Motor neuron (in vitro differentiated cells): ENCODE results near the gene SPACDR. TPM values are rescaled to one million over a fixed set of nuclear protein-coding genes. Genes with fewer than 3 reads are reported as not detected.

Experiments
- ATAC-seq, 8 experiments: fragments of 200-7000 bp; cut with Tn5 transposase; replicated peaks in 6 of 8; 2 replicates each; pipeline ENCODE4 v1.8.0; 2021; ENCODE audit warnings: mild to moderate bottlenecking in 8 of 8, moderate library complexity in 8 of 8
- H3K27ac ChIP-seq, 2 donors: fragments of 250-450 bp; sonication (Bioruptor Pico); 2 replicates each; pipeline ENCODE4 v1.9.0; 2021; ENCODE audit warnings: antibody characterized with exemption in 2 of 2, mild to moderate bottlenecking in 2 of 2, moderate library complexity in 1 of 2
- H3K4me1 ChIP-seq, 2 donors: fragments of 250-450 bp; sonication (Bioruptor Pico); replicated peaks in 1 of 2; 2 replicates each; pipeline ENCODE4 v1.6.1; 2021; ENCODE audit warnings: antibody characterized with exemption in 2 of 2, mild to moderate bottlenecking in 2 of 2, moderate library complexity in 1 of 2
- H3K4me3 ChIP-seq, 5 donors: fragments of 250-450 bp; sonication (Bioruptor Pico); 2 replicates each; pipeline ENCODE4 v1.9.0; 2021; ENCODE audit warnings: antibody characterized with exemption in 5 of 5, mild to moderate bottlenecking in 5 of 5, moderate library complexity in 4 of 5
- WGBS, 10 experiments: fragments of 450-650 bp; shearing (Covaris generic); methylation state at CpG; one replicate each; pipeline ENCODE4 v1.0.0; 2022; 5-methylcytosine and 5-hydroxymethylcytosine counted together
- in situ Hi-C, 9 experiments: fragments of 400-800 bp; cut with MboI; loops; one replicate each; pipeline ENCODE4 v1.15.0; 2021; ENCODE audit warnings: low sequenced_read_pairs in 9 of 9, low pct_unique_long_range_greater_than_20kb in 2 of 9; ENCODE audit not compliant: unreplicated experiment in 9 of 9
- total RNA-seq, 8 experiments: library from RNA; unstranded; fragments of 300-600 nt; gene quantifications; 2 replicates each; pipeline versions ENCODE4 v1.2.3 to v1.2.4, GENCODE V29; 2022

Gene SPACDR
- total RNA-seq, 8 experiments from 2014 or later, result 0.38 to 2.7 (median 0.81) TPM; not detected in 1

GRCh38 chr7:100491192-100491578, 27.1 kb upstream of the SPACDR start:
- in situ Hi-C loops, result no loop called here
- WGBS, 10 experiments, result 77 to 100% (median 97%) methylated on average over 1 to 5 of the region's 5 CpGs; no CpG with 5 or more reads in 1 of the 10 experiments
- Histone ChIP-seq H3K4me3 (no peak overlapping the region), H3K4me1 (peaks cover 31 to 43% of the 10 kb centered on the region in 2 donors), H3K27ac (no peak overlapping the region)
- ATAC-seq, result no peak

GRCh38 chr7:100490483-100491191, 26.6 kb upstream of the SPACDR start:
- Histone ChIP-seq H3K4me3 (no peak overlapping the region), H3K27ac (peak overlapping the region; percentile 45 to 69), H3K4me1 (peaks cover 36 to 48% of the 10 kb centered on the region in 2 donors)
- 40 to 84% (median 81%) methylated on average over 1 to 6 of the region's 25 CpGs; no CpG with 5 or more reads in 6 of the 10 experiments for WGBS, 10 experiments
- in situ Hi-C loops, result no loop called here
- ATAC-seq, result no peak

DNA sequence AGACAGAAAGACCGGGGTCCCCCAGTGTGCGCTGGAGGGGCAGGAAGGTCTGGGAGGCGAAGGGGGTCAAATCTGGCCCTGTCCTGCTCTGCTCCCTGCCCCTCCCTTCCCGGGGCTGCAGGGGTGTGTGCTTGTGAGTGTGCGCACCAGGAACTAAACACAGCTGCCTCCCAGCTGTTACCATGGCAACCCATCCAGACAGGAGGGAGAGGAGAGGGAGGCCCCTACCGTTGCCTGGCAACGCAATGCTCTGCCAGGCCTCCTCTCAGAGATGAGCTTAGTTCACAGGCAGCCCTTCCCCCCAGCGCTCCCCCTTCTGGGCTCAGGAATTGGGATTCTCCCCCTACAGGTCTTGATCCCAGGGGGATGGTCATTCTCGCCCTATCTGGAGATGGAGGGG, 25.8 kb upstream of the SPACDR start:
- Histone ChIP-seq H3K4me3 (peak overlapping the region in 4 of 5 donors; percentile 5 to 9 (median 8)), H3K27ac (peak overlapping the region; percentile 56 to 69), H3K4me1 (peaks cover 44 to 56% of the 10 kb centered on the region in 2 donors)
- in situ Hi-C loops, result no loop called here
- no CpG with 5 or more reads among the region's 9 CpGs for WGBS, 10 experiments
- peak; percentile 89 to 96 (median 92) for ATAC-seq

GRCh38 chr7:100489121-100489520, 25.1 kb upstream of the SPACDR start:
- in situ Hi-C loops, result no loop called here
- ATAC-seq, result no peak
- no CpG with 5 or more reads among the region's 10 CpGs for WGBS, 10 experiments
- Histone ChIP-seq H3K27ac (peak overlapping the region in 1 of 2 donors; percentile 65), H3K4me1 (peaks cover 51 to 59% of the 10 kb centered on the region in 2 donors), H3K4me3 (no peak overlapping the region)

GRCh38 chr7:100488333-100489095, 24.5 kb upstream of the SPACDR start:
- no peak overlapping the region for H3K4me3 ChIP-seq
- in situ Hi-C loops, result no loop called here
- H3K4me1 ChIP-seq, result peaks cover 48 to 53% of the 10 kb centered on the region in 2 donors
- WGBS, 10 experiments, result no CpG with 5 or more reads among the region's 44 CpGs
- ATAC-seq, result no peak
- H3K27ac ChIP-seq, result no peak overlapping the region

DNA sequence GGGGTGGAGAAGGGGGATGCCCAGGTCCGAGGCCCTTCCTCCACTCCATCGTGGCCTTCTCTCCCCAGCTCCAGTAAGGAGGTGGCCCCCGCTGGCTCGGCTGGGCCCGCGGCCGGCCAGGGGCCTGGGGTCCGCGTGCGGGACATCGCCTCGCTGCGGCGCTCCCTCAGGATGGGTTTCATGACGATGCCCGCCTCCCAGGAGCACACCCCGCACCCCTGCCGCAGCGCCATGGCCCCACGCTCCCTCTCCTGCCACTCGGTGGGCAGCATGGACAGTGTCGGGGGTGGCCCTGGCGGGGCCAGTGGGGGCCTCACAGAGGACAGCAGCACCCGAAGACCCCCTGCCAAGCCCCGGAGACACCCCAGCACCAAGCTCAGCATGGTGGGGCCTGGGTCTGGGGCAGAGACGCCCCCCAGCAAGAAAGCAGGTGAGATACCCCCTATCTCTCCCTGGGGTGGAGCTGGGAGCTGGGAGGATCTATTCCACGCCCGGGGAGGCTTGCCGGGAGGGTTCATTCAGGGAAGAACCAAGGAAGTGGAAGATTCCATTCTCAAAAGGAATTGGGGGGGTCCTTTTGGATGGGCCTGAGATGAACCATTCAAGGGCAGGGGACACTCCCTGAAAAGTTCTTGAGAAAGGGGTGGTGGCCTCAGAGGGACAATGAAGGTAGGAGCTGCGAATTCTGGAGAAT, 22.8 kb upstream of the SPACDR start:
- WGBS, 10 experiments, result 18 to 75% (median 40%) methylated on average over 4 of the region's 30 CpGs; no CpG with 5 or more reads in 7 of the 10 experiments
- Histone ChIP-seq H3K4me1 (peaks cover 48 to 50% of the 10 kb centered on the region in 2 donors), H3K27ac (no peak overlapping the region), H3K4me3 (no peak overlapping the region)
- peak in 3 of 8 experiments; percentile 5 to 6 (median 6) for ATAC-seq
- in situ Hi-C loops, result no loop called here

GRCh38 chr7:100486111-100486636, 22.1 kb upstream of the SPACDR start:
- H3K4me1 ChIP-seq, result peaks cover 46 to 50% of the 10 kb centered on the region in 2 donors
- no peak overlapping the region for H3K27ac ChIP-seq
- no peak for ATAC-seq
- in situ Hi-C loops, result no loop called here
- 100% methylated on average over 1 of the region's 5 CpGs; no CpG with 5 or more reads in 9 of the 10 experiments for WGBS, 10 experiments
- no peak overlapping the region for H3K4me3 ChIP-seq

- Histone ChIP-seq H3K4me3 (peak overlapping the region in 3 of 5 donors; percentile 8 to 62 (median 55)), H3K27ac (peak overlapping the region in 1 of 2 donors; percentile 14), H3K4me1 (peaks cover 39 to 46% of the 10 kb centered on the region in 2 donors)
- WGBS, 10 experiments, result 16% methylated on average over 3 of the region's 4 CpGs; no CpG with 5 or more reads in 9 of the 10 experiments
- in situ Hi-C loops, result no loop called here
- ATAC-seq, result no peak
Measured at GRCh38 chr7:100485471-100485876, 21.4 kb upstream of the SPACDR start.

GRCh38 chr7:100484673-100485045, 20.6 kb upstream of the SPACDR start:
- Histone ChIP-seq H3K27ac (peak overlapping the region in 1 of 2 donors; percentile 86), H3K4me3 (peak overlapping the region; percentile 55 to 78 (median 62)), H3K4me1 (peaks cover 37 to 42% of the 10 kb centered on the region in 2 donors)
- no peak for ATAC-seq
- in situ Hi-C loops, result no loop called here
- WGBS, 10 experiments, result 60% methylated on average over 1 of the region's 6 CpGs; no CpG with 5 or more reads in 9 of the 10 experiments

GRCh38 chr7:100483722-100484672, 19.9 kb upstream of the SPACDR start, which contains the start of gene NYAP1:
Gene NYAP1, plus strand, starts transcription at chr7:100483927. Its CDS starts 1,385 bp downstream, at chr7:100485312.
- in situ Hi-C loops, result no loop called here
- peaks cover 32 to 38% of the 10 kb centered on the region in 2 donors for H3K4me1 ChIP-seq

DNA sequence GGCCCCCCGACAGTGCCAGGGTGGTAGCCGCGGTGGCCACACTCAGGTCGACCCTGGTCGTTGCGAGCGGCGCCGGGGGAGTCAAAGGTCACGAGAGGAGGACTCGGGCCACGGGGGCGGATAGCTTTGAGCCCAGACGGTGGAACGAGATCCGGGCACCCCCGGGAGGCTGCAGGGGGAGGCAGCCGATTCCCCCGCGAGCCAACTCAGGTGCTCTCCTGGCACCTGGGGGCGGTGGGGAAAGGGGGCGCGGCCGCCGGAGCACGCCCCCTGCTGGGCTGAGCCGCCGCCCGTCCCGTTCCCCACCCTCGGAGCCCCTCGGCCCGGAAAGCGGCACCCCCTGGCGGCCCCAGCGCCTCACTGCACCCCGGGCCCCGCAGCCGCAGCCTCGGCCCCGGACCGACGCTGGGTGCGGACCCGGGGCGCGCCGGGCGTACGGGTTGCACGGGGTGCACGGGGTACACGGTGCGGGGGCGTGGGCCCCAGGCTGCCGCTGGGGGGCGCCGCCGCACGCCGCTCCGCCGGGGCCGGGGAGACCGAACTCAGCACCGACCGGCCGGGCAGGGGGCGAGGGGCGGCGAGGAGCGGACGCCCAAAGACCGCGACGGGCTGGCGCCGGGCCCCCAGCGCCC, 19.1 kb upstream of the SPACDR start:
- Histone ChIP-seq H3K4me1 (peaks cover 31 to 37% of the 10 kb centered on the region in 2 donors), H3K27ac (peak overlapping the region; percentile 53 to 86), H3K4me3 (peak overlapping the region; percentile 55 to 78 (median 62))
- 5% methylated on average over 6 of the region's 79 CpGs; no CpG with 5 or more reads in 9 of the 10 experiments for WGBS, 10 experiments
- in situ Hi-C loops, result no loop called here
- ATAC-seq, result peak; percentile 66 to 83 (median 78)

More at GRCh38 chr7:100483722-100484672, 19.9 kb upstream of the SPACDR start, which contains the start of gene NYAP1:
- Histone ChIP-seq H3K27ac (peak within 1 kb of the TSS; percentile 53 to 86), H3K4me3 (peak within 1 kb of the TSS; percentile 55 to 78 (median 62))
- 10 to 20% methylated on average over 1 to 2 of the region's 45 CpGs; no CpG with 5 or more reads in 8 of the 10 experiments for WGBS, 10 experiments
- ATAC-seq, result peak; percentile 27 to 79 (median 70)
